Muscle layer of colon (tissue), 2 donors: Measurements from ENCODE around the gene UBAC1.
"Not testable (repeated sequence)": the region's sequence is repeated elsewhere in the genome, so short reads cannot be mapped to it uniquely, and the experiment has no call there.

Experiments used
- H3K27ac ChIP-seq: one replicate; pipeline ENCODE4 v1.7.0; 2013; ENCODE audit warnings: low read depth, mild to moderate bottlenecking, low read length, moderate library complexity
- H3K27me3 ChIP-seq, 2 donors: one replicate each; pipeline ENCODE4 v1.7.0; 2013; ENCODE audit warnings: low read length in 2 of 2, mild to moderate bottlenecking in 2 of 2; ENCODE audit not compliant: insufficient read depth in 2 of 2, control insufficient read depth in 1 of 2
- H3K36me3 ChIP-seq: one replicate; pipeline ENCODE4 v1.7.0; 2013; ENCODE audit warnings: mild to moderate bottlenecking, low read length; ENCODE audit not compliant: insufficient read depth
- H3K4me1 ChIP-seq: one replicate; pipeline ENCODE4 v1.7.0; 2013; ENCODE audit warnings: mild to moderate bottlenecking, low read length; ENCODE audit not compliant: insufficient read depth
- H3K4me3 ChIP-seq, 2 donors: one replicate each; pipeline ENCODE4 v1.7.0; 2013; ENCODE audit warnings: low read length in 2 of 2, low read depth in 1 of 2, mild to moderate bottlenecking in 1 of 2, moderate library complexity in 1 of 2
- H3K9ac ChIP-seq: one replicate; pipeline ENCODE4 v1.7.0; 2013; ENCODE audit warnings: low read length
- H3K9me3 ChIP-seq: one replicate; pipeline ENCODE4 v1.7.0; 2013; ENCODE audit warnings: mild to moderate bottlenecking, low read length
- donor health status: abdominal sarcoma.
- donor health status: Adenocarcinoma of cecum.

Gene UBAC1

DNA sequence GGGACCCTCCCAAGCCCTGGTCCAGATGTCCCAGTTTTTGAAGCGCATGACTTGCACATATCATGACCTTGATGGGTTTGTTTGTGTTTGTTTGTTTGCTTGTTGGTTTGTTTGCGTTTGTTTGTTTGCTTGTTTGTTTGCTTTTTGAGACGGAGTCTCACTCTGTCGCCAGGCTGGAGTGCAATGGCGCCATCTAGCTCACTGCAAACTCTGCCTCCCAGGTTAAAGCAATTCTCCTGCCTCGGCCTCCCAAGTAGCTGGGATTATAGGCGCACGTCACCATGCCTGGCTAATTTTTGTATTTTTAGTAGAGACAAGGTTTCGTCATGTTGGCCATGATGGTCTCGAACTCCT lies 13.0 kb upstream of the UBAC1 start:
- no peak overlapping the region for H3K4me3 ChIP-seq

DNA sequence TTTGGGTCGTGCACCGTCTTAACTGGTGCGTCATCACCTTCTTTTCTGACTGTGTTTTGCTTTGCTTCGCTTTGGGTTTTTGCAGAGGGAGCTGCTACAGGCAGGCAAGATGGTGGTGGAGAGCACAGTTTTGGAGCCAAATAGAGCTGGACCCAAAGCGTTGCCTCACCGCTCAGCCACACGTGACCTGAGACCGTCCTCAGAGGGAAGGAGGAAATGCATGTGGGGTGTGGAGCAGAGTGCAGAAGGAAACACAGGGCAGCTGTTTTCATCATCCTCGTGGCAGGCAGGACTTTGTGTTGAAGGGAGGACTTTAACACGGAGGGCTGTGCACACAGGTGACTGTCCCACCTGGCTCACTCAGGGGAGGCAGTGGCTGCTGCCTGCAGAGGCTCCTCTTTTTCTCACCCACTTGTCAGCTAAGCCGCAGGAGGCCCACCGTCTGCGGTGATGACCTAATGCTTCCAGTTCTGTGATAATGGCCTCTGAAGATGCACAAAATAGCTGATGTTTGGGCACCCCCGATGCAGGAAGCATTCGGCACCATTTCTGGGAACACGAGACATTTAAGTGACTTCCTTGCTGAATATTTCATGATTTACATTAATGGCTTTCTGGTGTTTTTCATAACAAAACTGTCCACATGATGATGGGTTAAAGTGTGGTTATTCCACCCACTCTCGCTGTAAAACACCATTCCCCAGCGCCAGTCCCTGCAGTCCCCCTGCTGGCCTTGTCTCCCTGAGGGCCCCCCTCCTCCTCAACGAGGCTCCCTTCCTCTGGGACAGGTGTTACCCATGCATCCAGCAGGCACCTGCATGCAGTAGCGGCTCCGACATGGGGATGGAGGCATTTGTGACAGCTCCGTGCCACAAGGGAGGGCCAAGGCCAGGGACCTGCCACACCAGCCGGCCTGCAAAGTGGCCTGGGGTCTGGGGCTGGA lies 12.4 kb upstream of the UBAC1 start:
- H3K9me3 ChIP-seq: no peaks in the 10 kb centered on the region
- H3K4me3 ChIP-seq: no peak overlapping the region
- no peak overlapping the region for H3K9ac ChIP-seq
- H3K27me3 ChIP-seq: peaks cover 0 to 12% of the 10 kb centered on the region in 2 donors
- H3K4me1 ChIP-seq: no peaks in the 10 kb centered on the region
- H3K27ac ChIP-seq: no peak overlapping the region
- H3K36me3 ChIP-seq: no peaks in the 10 kb centered on the region

More for the DNA sequence above, 13.0 kb upstream of the UBAC1 start:
- H3K27ac ChIP-seq: no peak overlapping the region
- H3K9me3 ChIP-seq: no peaks in the 10 kb centered on the region
- H3K4me1 ChIP-seq: no peaks in the 10 kb centered on the region
- H3K36me3 ChIP-seq: no peaks in the 10 kb centered on the region
- no peak overlapping the region for H3K9ac ChIP-seq
- peaks cover 0 to 17% of the 10 kb centered on the region in 2 donors for H3K27me3 ChIP-seq

GRCh38 chr9:135971892-135972291 lies 10.7 kb upstream of the UBAC1 start:
- no peak overlapping the region for H3K9ac ChIP-seq

DNA sequence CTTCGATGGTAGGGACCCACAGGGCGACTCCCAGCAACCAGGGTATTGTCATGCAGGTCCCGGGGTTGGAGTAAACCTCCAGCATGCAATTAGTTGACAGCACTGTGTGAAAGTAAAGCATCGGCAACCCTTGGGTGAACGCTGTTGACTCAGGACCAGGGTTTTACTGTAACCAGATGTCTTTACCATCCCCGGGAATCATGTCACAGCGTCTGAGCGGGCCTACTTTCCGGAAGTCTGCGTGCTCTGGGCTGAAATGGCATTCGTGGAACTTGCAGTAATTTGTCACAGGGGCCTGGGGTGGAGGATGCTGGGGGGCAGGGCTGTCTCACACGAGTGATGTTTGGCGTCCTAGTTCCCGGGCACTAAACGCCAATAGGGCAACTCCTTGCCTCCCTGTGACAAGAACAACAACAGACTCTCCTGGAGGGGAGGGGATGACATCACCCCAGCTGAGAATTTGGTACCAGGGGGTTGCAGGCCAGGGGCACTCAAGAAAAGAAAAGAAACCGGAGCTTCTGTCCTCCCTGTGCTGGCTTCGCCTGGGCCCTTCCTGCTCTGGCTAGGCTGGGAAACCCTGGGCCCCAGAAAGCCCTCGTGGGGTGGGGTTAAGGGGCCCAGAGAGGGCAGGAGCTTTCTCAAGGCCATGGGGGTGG lies 10.1 kb upstream of the UBAC1 start:
- H3K36me3 ChIP-seq: no peaks in the 10 kb centered on the region

More at GRCh38 chr9:135971892-135972291, 10.7 kb upstream of the UBAC1 start:
- H3K27ac ChIP-seq: no peak overlapping the region
- no peaks in the 10 kb centered on the region for H3K36me3 ChIP-seq
- H3K9me3 ChIP-seq: no peaks in the 10 kb centered on the region
- peaks cover 0 to 8% of the 10 kb centered on the region in 2 donors for H3K27me3 ChIP-seq
- peaks cover 5% of the 10 kb centered on the region for H3K4me1 ChIP-seq
- H3K4me3 ChIP-seq: no peak overlapping the region

GRCh38 chr9:135970128-135970815 lies 9.1 kb upstream of the UBAC1 start:
- Histone ChIP-seq H3K27ac (no peak overlapping the region), H3K4me3 (no peak overlapping the region), H3K27me3 (peaks cover 0 to 5% of the 10 kb centered on the region in 2 donors), H3K4me1 (peaks cover 5% of the 10 kb centered on the region), H3K9ac (no peak overlapping the region), H3K9me3 (no peaks in the 10 kb centered on the region), H3K36me3 (no peaks in the 10 kb centered on the region)

More for the DNA sequence above, 10.1 kb upstream of the UBAC1 start:
- no peak overlapping the region for H3K9ac ChIP-seq
- H3K4me1 ChIP-seq: peaks cover 5% of the 10 kb centered on the region
- H3K9me3 ChIP-seq: no peaks in the 10 kb centered on the region
- H3K27ac ChIP-seq: no peak overlapping the region
- H3K4me3 ChIP-seq: no peak overlapping the region
- peaks cover 0 to 5% of the 10 kb centered on the region in 2 donors for H3K27me3 ChIP-seq

DNA sequence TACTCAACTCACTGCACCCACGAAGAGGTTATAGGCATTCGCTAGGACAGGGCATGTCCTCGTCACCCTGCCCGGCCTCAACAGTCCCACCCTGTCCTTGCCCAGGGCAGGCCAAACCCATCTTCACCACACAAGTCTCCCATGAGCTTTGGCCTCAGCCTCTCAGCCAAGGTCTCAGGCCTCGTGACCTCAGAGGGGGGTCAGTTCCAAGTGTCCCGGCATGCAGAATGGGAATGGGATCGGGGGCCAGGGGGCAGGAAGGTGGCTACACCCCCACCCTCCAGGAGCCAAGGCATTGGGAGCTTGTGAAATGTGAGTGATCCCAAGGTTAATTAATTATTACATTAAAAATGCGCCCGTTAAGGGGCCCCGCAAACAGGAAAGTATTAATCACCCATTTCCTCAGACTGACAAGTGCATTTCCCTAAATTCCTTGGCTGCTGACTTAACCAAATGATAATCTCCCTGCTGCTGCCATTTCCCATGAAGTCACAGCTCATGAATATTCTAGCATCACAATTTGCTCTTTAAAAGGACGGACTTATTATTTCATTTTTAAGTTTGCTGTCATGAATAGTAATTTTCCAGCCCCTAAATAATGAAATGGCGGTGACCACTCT lies 8.0 kb upstream of the UBAC1 start:
- Histone ChIP-seq H3K36me3 (no peaks in the 10 kb centered on the region), H3K9ac (no peak overlapping the region), H3K27me3 (peaks cover 0 to 5% of the 10 kb centered on the region in 2 donors), H3K9me3 (no peaks in the 10 kb centered on the region), H3K4me1 (peaks cover 5% of the 10 kb centered on the region), H3K4me3 (no peak overlapping the region), H3K27ac (no peak overlapping the region)

DNA sequence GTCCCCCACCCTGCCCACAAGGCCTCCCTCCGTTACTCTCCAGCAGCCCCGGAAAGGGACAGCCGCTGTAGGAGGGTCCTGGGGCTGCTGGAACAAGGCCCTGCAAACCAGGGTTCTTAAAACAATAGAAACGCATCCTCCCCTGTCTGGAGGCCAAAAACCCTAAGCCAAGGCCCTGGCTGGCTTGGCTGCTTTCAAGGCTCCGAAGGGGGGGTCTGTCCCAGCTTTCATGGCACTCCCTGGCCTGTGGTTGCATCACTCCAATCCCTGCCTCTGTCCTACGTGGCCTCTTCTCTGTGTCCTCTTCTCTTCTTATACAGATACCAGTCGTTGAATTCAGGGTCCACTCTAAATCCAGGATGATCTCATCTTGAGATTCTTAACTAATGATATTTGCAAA lies 7.4 kb upstream of the UBAC1 start:
- Histone ChIP-seq H3K27ac (no peak overlapping the region), H3K9me3 (no peaks in the 10 kb centered on the region), H3K36me3 (no peaks in the 10 kb centered on the region), H3K27me3 (peaks cover 0 to 5% of the 10 kb centered on the region in 2 donors), H3K4me3 (no peak overlapping the region), H3K9ac (no peak overlapping the region), H3K4me1 (peaks cover 5% of the 10 kb centered on the region)

DNA sequence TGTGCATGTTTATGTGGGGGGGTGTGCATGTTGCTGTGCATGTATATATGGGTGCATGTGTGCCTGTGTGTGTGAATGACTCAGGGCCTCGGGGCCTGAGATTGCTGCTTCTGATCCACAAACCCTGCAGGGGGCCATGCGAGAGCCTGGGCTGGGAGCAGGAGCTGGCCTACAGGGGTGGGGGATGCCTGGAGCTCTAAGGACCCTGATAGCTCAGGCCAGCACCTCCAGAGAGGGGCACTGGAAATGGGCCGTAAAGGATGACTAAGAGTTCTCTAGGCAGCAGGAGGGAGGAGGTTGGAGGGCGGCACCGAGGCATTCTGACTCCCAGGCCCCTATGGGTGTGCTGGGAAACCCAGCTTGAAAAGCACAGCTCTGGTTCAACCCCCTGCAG lies 6.9 kb upstream of the UBAC1 start:
- no peak overlapping the region for H3K4me3 ChIP-seq
- H3K27ac ChIP-seq: no peak overlapping the region
- no peaks in the 10 kb centered on the region for H3K9me3 ChIP-seq
- no peak overlapping the region for H3K9ac ChIP-seq
- H3K36me3 ChIP-seq: no peaks in the 10 kb centered on the region
- peaks cover 0 to 5% of the 10 kb centered on the region in 2 donors for H3K27me3 ChIP-seq
- H3K4me1 ChIP-seq: peaks cover 5% of the 10 kb centered on the region

- not testable (repeated sequence) for H3K9me3 ChIP-seq, H3K9ac ChIP-seq, H3K36me3 ChIP-seq, H3K4me1 ChIP-seq, H3K27me3 ChIP-seq, H3K27ac ChIP-seq, H3K4me3 ChIP-seq
Observed at GRCh38 chr9:135966916-135967260, 5.7 kb upstream of the UBAC1 start.

GRCh38 chr9:135965124-135965756 lies 4.1 kb upstream of the UBAC1 start:
- Histone ChIP-seq H3K4me3 (no peak overlapping the region), H3K9me3 (no peaks in the 10 kb centered on the region), H3K9ac (no peak overlapping the region), H3K36me3 (no peaks in the 10 kb centered on the region), H3K27me3 (no peaks in the 10 kb centered on the region), H3K27ac (no peak overlapping the region), H3K4me1 (peaks cover 11% of the 10 kb centered on the region)

DNA sequence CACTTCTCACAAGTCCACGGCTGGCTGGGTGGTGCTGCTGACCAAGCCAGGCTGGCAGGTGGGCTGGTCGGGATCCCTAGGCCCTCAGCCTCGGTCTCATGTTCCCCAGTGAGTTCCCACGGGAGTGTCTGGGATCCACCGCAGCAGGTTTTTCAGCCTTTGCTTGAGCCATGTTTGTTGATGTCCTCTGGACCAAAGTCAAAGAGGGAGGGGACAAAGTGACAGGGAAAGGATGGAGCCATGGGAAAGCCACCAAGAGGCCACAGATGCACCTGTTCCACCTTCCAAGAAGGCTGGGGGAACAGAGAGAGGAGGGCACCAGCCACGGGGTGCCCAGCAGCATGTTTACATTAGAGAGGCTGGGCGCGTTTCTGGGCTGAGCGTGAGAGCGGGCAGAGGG lies 2.8 kb upstream of the UBAC1 start:
- Histone ChIP-seq H3K4me3 (no peak overlapping the region), H3K9me3 (no peaks in the 10 kb centered on the region), H3K4me1 (peaks cover 23% of the 10 kb centered on the region), H3K27me3 (no peaks in the 10 kb centered on the region), H3K27ac (no peak overlapping the region), H3K36me3 (no peaks in the 10 kb centered on the region), H3K9ac (no peak overlapping the region)
